Adrenal gland (tissue), 5 donors: ENCODE data around the gene DDX41.

Source experiments
- POLR2A ChIP-seq, 2 donors: fragments of 450-650 bp; IDR thresholded peaks; one replicate each; pipeline ENCODE4 v1.6.1; 2017; ENCODE audit warnings: antibody characterized with exemption in 2 of 2, mild to moderate bottlenecking in 2 of 2, moderate library complexity in 1 of 2
- TF ChIP-seq, protein P1 (sequence below), 6 experiments: fragments of 450-650 bp in 4 of 6; fragments of 200-600 bp in 2 of 6; sonication (generic) in 1 of 6; IDR thresholded peaks; 1 replicate in 5 of 6; 2 replicates in 1 of 6; pipeline versions ENCODE4 v1.5.1 to v1.8.0; 2016 to 2021; ENCODE audit warnings: antibody characterized with exemption in 6 of 6, mild to moderate bottlenecking in 2 of 6, moderate library complexity in 1 of 6
- donor health status: DM: no; HTN: no; CAD: no.

DNA sequence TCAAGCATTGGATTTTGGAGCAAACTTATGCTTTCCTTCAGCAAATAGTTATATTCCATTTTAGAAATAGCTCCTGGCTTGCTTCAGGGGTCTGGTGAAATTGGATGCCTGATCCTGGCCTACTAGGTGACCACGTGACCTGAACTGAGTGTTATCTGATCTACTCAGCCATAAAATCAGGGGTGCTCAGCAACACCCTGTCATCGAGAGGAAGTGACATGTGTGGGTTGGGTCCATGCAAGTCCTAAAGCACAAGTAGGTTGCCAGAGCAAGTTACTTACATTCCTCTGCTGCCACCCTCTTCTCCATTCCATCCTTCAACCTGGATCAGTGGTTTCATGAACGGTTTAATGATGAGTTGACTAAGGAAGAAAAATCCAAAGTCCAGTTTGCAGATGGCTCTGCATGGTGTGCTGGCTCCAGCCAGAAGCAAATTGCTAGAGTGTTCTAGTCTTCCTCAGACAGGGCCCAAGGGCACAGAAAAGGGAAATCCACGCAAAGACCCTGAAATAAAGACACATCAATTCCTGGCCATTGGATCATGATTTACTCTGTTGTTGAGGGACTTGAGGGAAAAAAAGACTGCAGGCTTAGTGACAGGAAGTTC, 40.4 kb upstream of the DDX41 start:
- TF ChIP-seq, protein P1, sequence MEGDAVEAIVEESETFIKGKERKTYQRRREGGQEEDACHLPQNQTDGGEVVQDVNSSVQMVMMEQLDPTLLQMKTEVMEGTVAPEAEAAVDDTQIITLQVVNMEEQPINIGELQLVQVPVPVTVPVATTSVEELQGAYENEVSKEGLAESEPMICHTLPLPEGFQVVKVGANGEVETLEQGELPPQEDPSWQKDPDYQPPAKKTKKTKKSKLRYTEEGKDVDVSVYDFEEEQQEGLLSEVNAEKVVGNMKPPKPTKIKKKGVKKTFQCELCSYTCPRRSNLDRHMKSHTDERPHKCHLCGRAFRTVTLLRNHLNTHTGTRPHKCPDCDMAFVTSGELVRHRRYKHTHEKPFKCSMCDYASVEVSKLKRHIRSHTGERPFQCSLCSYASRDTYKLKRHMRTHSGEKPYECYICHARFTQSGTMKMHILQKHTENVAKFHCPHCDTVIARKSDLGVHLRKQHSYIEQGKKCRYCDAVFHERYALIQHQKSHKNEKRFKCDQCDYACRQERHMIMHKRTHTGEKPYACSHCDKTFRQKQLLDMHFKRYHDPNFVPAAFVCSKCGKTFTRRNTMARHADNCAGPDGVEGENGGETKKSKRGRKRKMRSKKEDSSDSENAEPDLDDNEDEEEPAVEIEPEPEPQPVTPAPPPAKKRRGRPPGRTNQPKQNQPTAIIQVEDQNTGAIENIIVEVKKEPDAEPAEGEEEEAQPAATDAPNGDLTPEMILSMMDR (IDR thresholded peaks at IDR 0.05): no peak
- TF ChIP-seq POLR2A (IDR thresholded peaks at IDR 0.05): no peak
